A549 treated with AZD9567 at 1 μM for 4 hours (cell line): ENCODE data around the gene ZNF677. TPM values are rescaled to one million over a fixed set of nuclear protein-coding genes. Genes with fewer than 3 reads are reported as not detected.

ENCODE experiments used
- total RNA-seq: library from RNA; stranded (reverse); fragments of 200-300 nt; extraction: Qiagen RNA extraction; gene quantifications from 5 replicates; pipeline ENCODE4 v1.2.3, GENCODE V29; 2022; ENCODE audit not compliant: insufficient read depth

ZNF677 gene
- total RNA-seq: not detected in 5 replicates

DNA sequence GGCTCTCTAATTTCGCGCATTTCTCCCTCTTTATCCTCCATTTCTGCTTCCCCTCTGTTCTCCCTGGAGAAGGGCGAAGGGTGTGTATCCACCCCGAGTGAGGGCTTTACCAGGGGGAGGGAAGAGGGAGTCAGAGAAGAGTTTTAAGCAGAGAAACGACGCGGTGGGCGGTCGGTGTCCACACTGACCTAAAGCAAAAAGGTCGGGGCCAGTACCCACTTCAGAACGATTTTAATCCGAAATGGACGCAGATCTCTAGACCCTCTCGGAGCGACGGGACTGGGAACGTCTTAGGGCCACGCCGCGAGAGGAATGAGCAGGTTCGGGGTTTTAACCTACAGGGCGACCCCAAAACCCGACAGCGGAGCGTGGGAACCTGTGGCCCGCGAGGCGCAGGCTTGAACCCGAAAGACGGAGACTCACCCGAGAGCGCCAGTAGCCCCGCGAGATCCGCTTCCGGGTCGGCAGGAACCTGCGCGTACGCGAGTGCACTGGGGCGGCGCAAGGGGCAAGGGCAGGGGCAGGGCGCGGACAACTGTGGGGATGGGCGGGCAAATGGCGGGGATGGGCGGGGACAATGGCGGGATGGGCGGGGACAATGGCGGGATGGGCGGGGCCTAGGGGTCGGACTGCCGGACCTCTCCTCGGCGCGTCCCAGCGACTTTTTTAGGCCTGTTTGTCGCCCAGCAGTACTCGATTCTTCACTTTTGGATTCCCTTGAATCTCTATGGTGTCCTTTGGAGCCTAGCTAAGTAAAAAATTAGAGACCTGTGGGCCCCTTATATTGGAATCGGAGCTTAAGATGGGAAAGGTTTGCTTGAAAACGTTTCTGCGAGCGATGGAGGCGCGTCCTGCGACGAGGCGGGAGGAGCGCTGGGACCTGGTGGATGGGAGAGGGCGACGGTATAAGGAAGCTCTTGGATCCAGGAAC, at the start of gene ZNF677:
Gene ZNF677, minus strand, starts transcription at position 463 of the 931 bp plus-strand sequence. CDS start 3,323 bp downstream, outside the sequence.

DNA sequence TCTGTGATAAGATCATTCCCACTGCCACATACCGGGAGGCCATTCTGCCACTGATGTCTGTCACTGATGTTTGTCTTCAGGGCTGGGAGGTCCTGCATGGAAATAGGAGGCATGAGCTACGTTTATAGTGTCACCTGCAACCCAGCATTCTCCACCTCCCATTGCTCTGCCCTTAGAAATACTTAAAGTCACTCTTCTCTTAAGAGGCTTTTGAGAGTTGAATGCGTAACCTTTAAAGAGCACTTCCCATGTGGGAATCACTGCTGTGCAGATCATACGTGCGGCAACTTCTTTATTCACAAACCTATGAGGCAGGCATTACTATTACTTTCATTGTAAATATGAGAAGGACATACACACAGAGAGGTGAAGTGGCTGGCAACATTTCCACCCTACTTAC, 12.9 kb upstream of the ZNF677 start, which contains the start of gene VN1R4:
Gene VN1R4, minus strand, starts transcription at position 101 of the 400 bp plus-strand sequence. Its CDS starts 58 bp downstream, at position 43.

DNA sequence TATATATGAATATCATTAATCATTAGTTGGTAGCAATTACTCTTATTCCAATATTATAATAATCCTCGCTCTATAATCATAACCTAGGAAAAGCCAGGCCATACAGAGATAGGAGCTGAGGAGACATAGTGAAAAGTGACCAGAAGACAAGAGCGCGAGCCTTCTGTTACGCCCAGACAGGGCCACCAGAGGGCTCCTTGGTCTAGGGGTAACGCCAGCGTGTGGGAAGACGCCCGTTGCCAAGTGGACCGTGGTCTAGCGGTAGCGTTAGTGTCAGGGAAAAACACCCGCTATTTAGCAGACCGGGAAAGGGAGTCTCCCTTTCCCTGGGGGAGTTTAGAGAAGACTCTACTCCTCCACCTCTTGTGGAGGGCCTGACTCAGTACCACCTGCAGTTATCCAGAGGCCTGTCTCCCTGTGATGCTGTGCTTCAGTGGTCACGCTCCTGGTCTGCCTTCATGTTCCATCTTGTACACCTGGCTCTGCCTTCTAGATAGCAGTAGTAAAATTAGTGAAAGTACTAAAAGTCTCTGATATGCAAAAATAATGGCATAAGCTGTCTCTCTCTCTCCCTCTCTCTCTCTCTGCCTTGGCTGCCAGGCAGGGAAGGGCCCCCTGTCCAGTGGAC, 3.2 kb upstream of the ZNF677 start, which contains the start of gene VN1R2:
Gene VN1R2, plus strand, starts transcription at position 578 of the 628 bp plus-strand sequence. CDS start 84 bp downstream, outside the sequence.

DNA sequence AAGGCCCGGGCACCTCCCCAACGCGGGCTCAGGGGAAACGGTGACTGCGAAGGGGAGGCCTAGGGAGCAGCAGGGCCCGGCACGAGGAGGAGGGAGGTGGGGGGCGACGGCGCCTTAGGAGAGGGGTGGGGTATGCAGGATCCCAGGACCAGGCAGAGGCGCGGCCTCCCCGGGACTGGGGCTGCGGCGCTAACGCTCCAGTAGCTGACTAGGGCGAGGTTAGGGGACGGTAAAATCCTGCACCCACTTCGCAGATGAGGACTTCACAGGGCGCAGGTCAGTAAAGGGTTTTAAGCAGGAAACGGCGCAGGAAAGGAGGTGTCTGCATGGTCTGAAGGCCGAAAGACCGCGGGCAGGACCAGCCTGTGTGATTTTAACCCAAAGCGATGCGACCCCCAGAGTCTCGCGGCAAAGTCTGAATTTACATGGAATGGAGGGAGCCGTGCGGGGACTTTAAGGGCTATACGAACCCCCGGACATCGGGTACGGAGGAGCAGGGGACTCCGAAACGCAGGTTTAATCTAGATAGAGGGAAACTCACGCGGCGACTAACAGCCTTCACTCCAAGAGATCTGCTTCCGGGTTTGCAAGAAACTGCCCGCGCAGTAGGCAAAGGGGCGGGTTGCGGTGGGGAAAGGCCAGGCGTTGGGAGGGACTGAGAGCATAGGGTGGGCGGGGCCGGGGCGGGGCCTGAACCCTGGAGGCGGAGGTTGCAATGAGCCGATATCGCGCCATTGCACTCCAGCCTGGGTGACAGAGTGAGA, 61.7 kb downstream of the ZNF677 start, which contains the start of gene ZNF665:
Gene ZNF665, minus strand, starts transcription at position 588 of the 764 bp plus-strand sequence. CDS start 10,460 bp downstream, outside the sequence.

Other genes with a start within 250 kb of the ZNF677 start
- gene ERVV-1, start 241.0 kb downstream of the ZNF677 start, total RNA-seq: not detected in 5 replicates
- not detected in 5 replicates for gene ERVV-2, start 210.1 kb downstream of the ZNF677 start, total RNA-seq
- 7.8 to 9.6 TPM (median 8.9 TPM) in 5 replicates for gene ZNF160, start 151.5 kb downstream of the ZNF677 start, total RNA-seq
- gene ZNF415, start 122.0 kb downstream of the ZNF677 start, total RNA-seq: not detected in 5 replicates
- gene ZNF347, start 95.8 kb downstream of the ZNF677 start, total RNA-seq: 0.20 TPM in 1 of 5 replicates, not detected in the others
- gene ZNF665, start 61.5 kb downstream of the ZNF677 start, total RNA-seq: not detected in 5 replicates
- not detected in 5 replicates for gene VN1R2, start 3.4 kb upstream of the ZNF677 start, total RNA-seq
- not detected in 5 replicates for gene VN1R4, start 12.8 kb upstream of the ZNF677 start, total RNA-seq
- gene ZNF845, start 78.9 kb upstream of the ZNF677 start, total RNA-seq: 3.0 to 4.7 TPM (median 3.5 TPM) in 5 replicates
- 0.16 to 0.35 TPM (median 0.26 TPM) in 4 of 5 replicates, not detected in the other for gene ZNF525, start 110.8 kb upstream of the ZNF677 start, total RNA-seq
- 3.6 to 4.2 TPM (median 4.0 TPM) in 5 replicates for gene ZNF765, start 140.3 kb upstream of the ZNF677 start, total RNA-seq
- gene ZNF761, start 177.1 kb upstream of the ZNF677 start, total RNA-seq: 7.7 to 9.6 TPM (median 8.6 TPM) in 5 replicates
- 0.14 to 0.20 TPM (median 0.17 TPM) in 4 of 5 replicates, not detected in the other for gene ZNF813, start 212.9 kb upstream of the ZNF677 start, total RNA-seq